Measurements from ENCODE around the gene COL7A1. TPM values are rescaled to one million over a fixed set of nuclear protein-coding genes. Genes with fewer than 3 reads are reported as not detected.

Gene COL7A1
- total and polyA plus RNA-seq, 2 donors (not counting 1 experiment from before 2014, with no cell fraction given): 0.75 to 2.1 TPM

DNA sequence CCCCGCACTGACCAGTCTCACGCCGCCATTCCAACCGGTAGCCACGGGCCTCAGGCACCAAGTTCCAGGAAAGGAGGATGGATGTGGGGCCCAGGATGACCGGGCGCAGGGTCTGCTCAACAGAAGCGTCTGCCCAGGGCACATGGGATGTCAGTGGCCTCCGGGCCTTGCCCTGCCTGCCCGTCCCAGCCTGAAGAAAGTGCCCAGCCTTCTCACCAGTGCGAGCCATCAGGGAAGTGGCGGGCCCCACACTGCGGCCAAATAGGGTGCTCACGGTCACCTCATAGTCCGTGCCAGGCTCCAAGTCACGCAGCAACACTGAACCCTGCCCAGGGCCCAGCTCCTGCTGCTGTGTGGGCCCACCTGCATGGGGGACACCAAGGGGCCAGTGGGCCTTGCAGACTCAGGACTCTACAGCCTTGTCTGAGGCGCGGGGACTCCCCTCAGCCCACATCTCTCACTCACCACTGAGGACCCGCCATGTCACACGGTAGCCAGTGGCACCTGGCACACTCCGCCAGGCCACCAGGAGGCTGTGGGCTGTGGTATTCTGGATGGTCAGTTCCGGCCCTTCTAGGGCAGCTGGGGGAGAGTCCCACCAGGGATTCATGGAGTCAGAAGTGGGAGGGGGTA lies 3.1 kb downstream of the COL7A1 start:
- H3K9ac ChIP-seq (ENCODE audit: low read length): no peak overlapping the region
- H4K20me1 ChIP-seq (ENCODE audit: control insufficient read depth, insufficient read depth, low read length, poor library complexity, severe bottlenecking): no peaks in the 10 kb centered on the region
- peaks cover 0 to 42% (median 7%) of the 10 kb centered on the region in 4 experiments for H3K27me3 ChIP-seq (replicated peaks in 1 of 4; ENCODE audit: control extremely low read depth in 1 of 4, control insufficient read depth in 3 of 4, insufficient read depth in 4 of 4, low read length in 3 of 4)
- H3K4me3 Mint-ChIP-seq: no peak overlapping the region
- H3K9me3 Mint-ChIP-seq (ENCODE audit: insufficient read depth): no peaks in the 10 kb centered on the region
- no peak overlapping the region for H3K27ac Mint-ChIP-seq
- no peak overlapping the region for H3K27ac ChIP-seq (ENCODE audit: low read length in 2 of 2)
- no peak overlapping the region for H3K4me2 ChIP-seq (replicated peaks; ENCODE audit: low read depth, low read length, poor library complexity, severe bottlenecking)
- intact Hi-C loops (cut with micrococcal nuclease): no loop called here
- TF ChIP-seq CTCF (IDR thresholded peaks at IDR 0.05) (no peak), EZH2 (IDR thresholded peaks at IDR 0.05; ENCODE audit: borderline replicate concordance, insufficient read depth, low read depth, low read length, poor library complexity, severe bottlenecking) (no peak)
- H3K36me3 ChIP-seq (replicated peaks in 1 of 2; ENCODE audit: control extremely low read depth in 1 of 2, control insufficient read depth in 1 of 2, extremely low read depth in 1 of 2, insufficient read depth in 2 of 2, low read length in 1 of 2): no peaks in the 10 kb centered on the region
- 93% methylated on average over 21 of the region's 22 CpGs for WGBS (ENCODE audit: insufficient coverage)
- ChIA-PET CTCF (no interaction called here), POLR2A (no interaction called here)
- ATAC-seq (ENCODE audit: low read depth): no peak
- H2AFZ ChIP-seq (ENCODE audit: insufficient read depth, low read depth, low read length, poor library complexity, severe bottlenecking): no peak overlapping the region
- no peak overlapping the region for H3K4me3 ChIP-seq (ENCODE audit: control extremely low read depth in 1 of 5, extremely low read depth in 1 of 5, insufficient read depth in 1 of 5, low read depth in 2 of 5, low read length in 4 of 5)
- no peaks in the 10 kb centered on the region for H3K9me3 ChIP-seq (ENCODE audit: control extremely low read depth in 1 of 3, control insufficient read depth in 2 of 3, insufficient read depth in 1 of 3, low read length in 2 of 3)
- H3K79me2 ChIP-seq (ENCODE audit: control insufficient read depth, insufficient read depth, low read length): no peaks in the 10 kb centered on the region
- peaks cover 4 to 9% of the 10 kb centered on the region in 2 donors for H3K4me1 ChIP-seq (ENCODE audit: control insufficient read depth in 2 of 2, insufficient read depth in 2 of 2, low read length in 2 of 2)
- peaks cover 46% of the 10 kb centered on the region for H3K27me3 Mint-ChIP-seq
- H3K4me1 Mint-ChIP-seq: peaks cover 9% of the 10 kb centered on the region
- DNase-seq: no peak

- TF ChIP-seq CTCF (IDR thresholded peaks at IDR 0.05): no peak
- TF ChIP-seq EZH2 (IDR thresholded peaks at IDR 0.05; ENCODE audit: borderline replicate concordance, insufficient read depth, low read depth, low read length, poor library complexity, severe bottlenecking): no peak
- Histone ChIP-seq H3K4me2 (replicated peaks; ENCODE audit: low read depth, low read length, poor library complexity, severe bottlenecking) (no peak overlapping the region), H3K27ac (ENCODE audit: low read length in 2 of 2) (no peak overlapping the region), H3K4me3 (ENCODE audit: control extremely low read depth in 1 of 5, extremely low read depth in 1 of 5, insufficient read depth in 1 of 5, low read depth in 2 of 5, low read length in 4 of 5) (no peak overlapping the region), H3K79me2 (ENCODE audit: control insufficient read depth, insufficient read depth, low read length) (no peaks in the 10 kb centered on the region), H4K20me1 (ENCODE audit: control insufficient read depth, insufficient read depth, low read length, poor library complexity, severe bottlenecking) (no peaks in the 10 kb centered on the region), H3K9ac (ENCODE audit: low read length) (no peak overlapping the region), H2AFZ (ENCODE audit: insufficient read depth, low read depth, low read length, poor library complexity, severe bottlenecking) (no peak overlapping the region), H3K4me1 (ENCODE audit: control insufficient read depth in 2 of 2, insufficient read depth in 2 of 2, low read length in 2 of 2) (peaks cover 4 to 9% of the 10 kb centered on the region in 2 donors), H3K36me3 (replicated peaks in 1 of 2; ENCODE audit: control extremely low read depth in 1 of 2, control insufficient read depth in 1 of 2, extremely low read depth in 1 of 2, insufficient read depth in 2 of 2, low read length in 1 of 2) (no peaks in the 10 kb centered on the region), H3K9me3 (ENCODE audit: control extremely low read depth in 1 of 3, control insufficient read depth in 2 of 3, insufficient read depth in 1 of 3, low read length in 2 of 3) (no peaks in the 10 kb centered on the region), H3K27me3 (replicated peaks in 1 of 4; ENCODE audit: control extremely low read depth in 1 of 4, control insufficient read depth in 3 of 4, insufficient read depth in 4 of 4, low read length in 3 of 4) (peaks cover 0 to 42% (median 7%) of the 10 kb centered on the region in 4 experiments)
- Mint-ChIP-seq H3K4me1 (peaks cover 9% of the 10 kb centered on the region), H3K27me3 (peaks cover 48% of the 10 kb centered on the region), H3K4me3 (no peak overlapping the region), H3K27ac (no peak overlapping the region), H3K9me3 (ENCODE audit: insufficient read depth) (no peaks in the 10 kb centered on the region)
- no peak for DNase-seq
- 91% methylated on average over 14 of the region's 14 CpGs for WGBS (ENCODE audit: insufficient coverage)
- ATAC-seq (ENCODE audit: low read depth): no peak
- ChIA-PET CTCF (no interaction called here), POLR2A (no interaction called here)
- intact Hi-C loops (cut with micrococcal nuclease): no loop called here
These were observed 3.7 kb downstream of the COL7A1 start for GRCh38 chr3:48591436-48591835.

Data from B cell (primary cell).